Hepatocyte (in vitro differentiated cells): ENCODE data around the gene INO80C. TPM values are rescaled to one million over a fixed set of nuclear protein-coding genes. Genes with fewer than 3 reads are reported as not detected.

Experiments used
- DNase-seq: peaks from one replicate; pipeline ENCODE4 v3.0.0-alpha.2; 2016; ENCODE audit warnings: low spot score
- H2AFZ ChIP-seq: fragments of 200-600 bp; sonication (generic); 2 replicates; pipeline ENCODE4 v1.6.0; 2016; ENCODE audit warnings: antibody characterized with exemption, mild to moderate bottlenecking
- H3K27ac ChIP-seq: fragments of 200-600 bp; sonication (generic); 2 replicates; pipeline ENCODE4 v1.5.1; 2016; ENCODE audit warnings: mild to moderate bottlenecking
- H3K27me3 ChIP-seq: fragments of 200-600 bp; sonication (generic); 2 replicates; pipeline ENCODE4 v1.6.1; 2016
- H3K36me3 ChIP-seq: fragments of 200-600 bp; sonication (generic); replicated peaks from 2 replicates; pipeline ENCODE4 v1.5.1; 2016; ENCODE audit warnings: low read depth; ENCODE audit not compliant: insufficient read depth
- H3K4me1 ChIP-seq: fragments of 200-600 bp; sonication (generic); 2 replicates; pipeline ENCODE4 v1.5.1; 2016; ENCODE audit warnings: mild to moderate bottlenecking, moderate library complexity; ENCODE audit not compliant: insufficient read depth
- H3K4me2 ChIP-seq: fragments of 200-600 bp; sonication (generic); 2 replicates; pipeline ENCODE4 v1.6.0; 2016
- H3K4me3 ChIP-seq: fragments of 200-600 bp; sonication (generic); 2 replicates; pipeline ENCODE4 v1.5.1; 2016; ENCODE audit warnings: mild to moderate bottlenecking
- H3K79me2 ChIP-seq: fragments of 200-600 bp; sonication (generic); 2 replicates; pipeline ENCODE4 v1.6.0; 2017; ENCODE audit warnings: mild to moderate bottlenecking
- H3K9me2 ChIP-seq: fragments of 200-600 bp; sonication (generic); replicated peaks from 2 replicates; pipeline ENCODE4 v1.6.0; 2017; ENCODE audit warnings: mild to moderate bottlenecking; ENCODE audit not compliant: insufficient read depth
- H3K9me3 ChIP-seq: fragments of 200-600 bp; sonication (generic); 2 replicates; pipeline ENCODE4 v1.5.1; 2016; ENCODE audit warnings: low read depth, mild to moderate bottlenecking
- H4K20me1 ChIP-seq: fragments of 200-600 bp; sonication (generic); 2 replicates; pipeline ENCODE4 v1.6.0; 2016; ENCODE audit warnings: mild to moderate bottlenecking; ENCODE audit not compliant: insufficient read depth, poor library complexity, severe bottlenecking
- CTCF ChIP-seq: fragments of 200-600 bp; sonication (generic); IDR thresholded peaks from 2 replicates; pipeline ENCODE4 v1.5.1; 2016; ENCODE audit warnings: antibody characterized with exemption, mild to moderate bottlenecking; ENCODE audit not compliant: poor library complexity
- EZH2 ChIP-seq: fragments of 200-600 bp; sonication (generic); IDR thresholded peaks from 2 replicates; pipeline ENCODE4 v1.6.1; 2016; ENCODE audit warnings: antibody characterized with exemption, mild to moderate bottlenecking, borderline replicate concordance
- EZH2phosphoT487 ChIP-seq: fragments of 200-600 bp; sonication (generic); IDR thresholded peaks from one replicate; pipeline ENCODE4 v1.6.1; 2018; ENCODE audit warnings: antibody characterized with exemption, mild to moderate bottlenecking, low read depth, moderate library complexity; ENCODE audit not compliant: unreplicated experiment, severe bottlenecking
- WGBS: methylation state at CpG from one replicate; pipeline ENCODE4 v1.1.6; 2016; ENCODE audit warnings: low lambda C conversion rate; ENCODE audit errors: missing lambda C conversion rate; 5-methylcytosine and 5-hydroxymethylcytosine counted together
- polyA plus RNA-seq: library from polyadenylated mRNA; unstranded; fragments of >200 nt; fragmentation: Nextera tagmentation; extraction: Ambion mirVana; gene quantifications from 2 replicates; pipeline ENCODE4 v1.2.1, GENCODE V29; 2016
- total RNA-seq: library from RNA; depleted of rRNA; stranded (reverse); fragments of >200 nt; gene quantifications from 2 replicates; pipeline ENCODE4 v1.2.3, GENCODE V29; 2014

The INO80C gene
- total and polyA plus RNA-seq, 2 experiments from 2014 or later: 16.5 to 25.1 TPM

GRCh38 chr18:35451916-35452315, 45.8 kb downstream of the INO80C start:
- Histone ChIP-seq H3K9me3 (no peaks in the 10 kb centered on the region), H4K20me1 (no peaks in the 10 kb centered on the region), H3K79me2 (no peaks in the 10 kb centered on the region), H3K27ac (no peak overlapping the region), H3K36me3 (no peaks in the 10 kb centered on the region), H3K4me2 (no peak overlapping the region), H3K4me3 (no peak overlapping the region), H3K4me1 (no peaks in the 10 kb centered on the region), H3K27me3 (no peaks in the 10 kb centered on the region), H2AFZ (no peak overlapping the region), H3K9me2 (no peaks in the 10 kb centered on the region)
- no peak for TF ChIP-seq CTCF
- no peak for TF ChIP-seq EZH2phosphoT487
- TF ChIP-seq EZH2: no peak
- no peak for DNase-seq
- WGBS: 97% methylated on average over 1 of the region's 1 CpG

- Histone ChIP-seq H3K27me3 (no peaks in the 10 kb centered on the region), H3K27ac (no peak overlapping the region), H3K36me3 (no peaks in the 10 kb centered on the region), H3K79me2 (no peaks in the 10 kb centered on the region), H4K20me1 (no peaks in the 10 kb centered on the region), H3K9me3 (no peaks in the 10 kb centered on the region), H2AFZ (no peak overlapping the region), H3K9me2 (no peaks in the 10 kb centered on the region), H3K4me3 (no peak overlapping the region), H3K4me1 (no peaks in the 10 kb centered on the region), H3K4me2 (no peak overlapping the region)
- TF ChIP-seq EZH2 (no peak), CTCF (no peak), EZH2phosphoT487 (no peak)
- WGBS: 87% methylated on average over 3 of the region's 3 CpGs
- DNase-seq: no peak
These were observed 46.7 kb downstream of the INO80C start for GRCh38 chr18:35451032-35451431.

GRCh38 chr18:35444636-35445035, 53.1 kb downstream of the INO80C start:
- H3K27ac ChIP-seq: no peak overlapping the region
- WGBS: 91% methylated on average over 6 of the region's 6 CpGs
- no peaks in the 10 kb centered on the region for H3K9me3 ChIP-seq
- TF ChIP-seq EZH2: no peak
- no peak for TF ChIP-seq CTCF
- TF ChIP-seq EZH2phosphoT487: no peak
- H3K4me2 ChIP-seq: no peak overlapping the region
- no peaks in the 10 kb centered on the region for H3K4me1 ChIP-seq
- no peaks in the 10 kb centered on the region for H3K79me2 ChIP-seq
- H4K20me1 ChIP-seq: no peaks in the 10 kb centered on the region
- no peaks in the 10 kb centered on the region for H3K9me2 ChIP-seq
- H2AFZ ChIP-seq: no peak overlapping the region
- no peak for DNase-seq
- no peaks in the 10 kb centered on the region for H3K27me3 ChIP-seq
- H3K4me3 ChIP-seq: no peak overlapping the region
- no peaks in the 10 kb centered on the region for H3K36me3 ChIP-seq

- Histone ChIP-seq H3K4me3 (no peak overlapping the region), H3K27ac (no peak overlapping the region), H3K4me2 (no peak overlapping the region), H3K79me2 (no peaks in the 10 kb centered on the region), H3K4me1 (no peaks in the 10 kb centered on the region), H3K36me3 (no peaks in the 10 kb centered on the region), H2AFZ (no peak overlapping the region), H4K20me1 (no peaks in the 10 kb centered on the region), H3K27me3 (no peaks in the 10 kb centered on the region), H3K9me2 (no peaks in the 10 kb centered on the region), H3K9me3 (no peaks in the 10 kb centered on the region)
- 100% methylated on average over 2 of the region's 2 CpGs for WGBS
- TF ChIP-seq CTCF: no peak
- TF ChIP-seq EZH2: no peak
- no peak for TF ChIP-seq EZH2phosphoT487
- no peak for DNase-seq
These were observed 53.9 kb downstream of the INO80C start for GRCh38 chr18:35443847-35444246.
